Esophagus muscularis mucosa (tissue), 3 donors: ENCODE data around the gene ZNF483.

Experiments
- POLR2A ChIP-seq: fragments of 450-650 bp; IDR thresholded peaks from one replicate; pipeline ENCODE4 v1.6.1; 2017; ENCODE audit warnings: antibody characterized with exemption, moderate library complexity, mild to moderate bottlenecking, low read depth
- TF ChIP-seq, protein P1 (sequence below), 3 experiments: fragments of 200-600 bp in 2 of 3; fragments of 450-650 bp in 1 of 3; sonication (generic) in 2 of 3; IDR thresholded peaks; one replicate each; pipeline ENCODE4 v1.5.1; 2017 to 2019; ENCODE audit warnings: antibody characterized with exemption in 3 of 3, mild to moderate bottlenecking in 2 of 3, moderate library complexity in 1 of 3

DNA sequence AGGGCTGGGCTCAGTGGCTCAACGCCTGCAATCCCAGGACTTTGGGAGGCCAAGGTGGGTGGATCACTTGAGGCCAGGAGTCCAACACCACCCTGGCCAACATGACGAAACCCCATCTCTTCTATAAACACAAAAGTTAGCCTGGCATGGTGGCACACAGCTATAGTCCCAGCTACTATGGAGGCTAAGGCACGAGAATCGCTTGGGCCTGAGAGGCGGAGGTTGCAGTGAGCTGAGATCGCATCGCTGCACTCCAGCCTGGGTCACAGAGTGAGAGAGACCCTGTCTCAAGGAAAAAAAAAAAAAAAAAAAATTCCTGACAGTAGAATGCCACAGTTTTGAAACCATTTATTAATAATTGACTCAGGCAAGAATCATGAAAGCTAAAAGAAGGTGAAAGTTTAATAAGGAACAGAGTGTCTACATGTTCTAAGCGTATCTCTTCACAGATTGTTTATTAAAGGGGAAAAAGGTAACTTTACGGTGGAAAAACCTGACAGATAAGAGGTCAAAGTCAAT, 80.1 kb downstream of the ZNF483 start:
- TF ChIP-seq, protein P1, sequence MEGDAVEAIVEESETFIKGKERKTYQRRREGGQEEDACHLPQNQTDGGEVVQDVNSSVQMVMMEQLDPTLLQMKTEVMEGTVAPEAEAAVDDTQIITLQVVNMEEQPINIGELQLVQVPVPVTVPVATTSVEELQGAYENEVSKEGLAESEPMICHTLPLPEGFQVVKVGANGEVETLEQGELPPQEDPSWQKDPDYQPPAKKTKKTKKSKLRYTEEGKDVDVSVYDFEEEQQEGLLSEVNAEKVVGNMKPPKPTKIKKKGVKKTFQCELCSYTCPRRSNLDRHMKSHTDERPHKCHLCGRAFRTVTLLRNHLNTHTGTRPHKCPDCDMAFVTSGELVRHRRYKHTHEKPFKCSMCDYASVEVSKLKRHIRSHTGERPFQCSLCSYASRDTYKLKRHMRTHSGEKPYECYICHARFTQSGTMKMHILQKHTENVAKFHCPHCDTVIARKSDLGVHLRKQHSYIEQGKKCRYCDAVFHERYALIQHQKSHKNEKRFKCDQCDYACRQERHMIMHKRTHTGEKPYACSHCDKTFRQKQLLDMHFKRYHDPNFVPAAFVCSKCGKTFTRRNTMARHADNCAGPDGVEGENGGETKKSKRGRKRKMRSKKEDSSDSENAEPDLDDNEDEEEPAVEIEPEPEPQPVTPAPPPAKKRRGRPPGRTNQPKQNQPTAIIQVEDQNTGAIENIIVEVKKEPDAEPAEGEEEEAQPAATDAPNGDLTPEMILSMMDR (IDR thresholded peaks at IDR 0.05) = no peak
- TF ChIP-seq POLR2A = no peak
